NCI-H2196 (cell line): ENCODE data around the gene PDE4D.
"Not testable (repeated sequence)": the region's sequence is repeated elsewhere in the genome, so short reads cannot be mapped to it uniquely, and the experiment has no call there.

Source experiments
- DNase-seq: peaks from one replicate; lab custom pipeline; 2025; ENCODE audit not compliant: unreplicated experiment; lab: John Stamatoyannopoulos, UW

PDE4D gene

DNA sequence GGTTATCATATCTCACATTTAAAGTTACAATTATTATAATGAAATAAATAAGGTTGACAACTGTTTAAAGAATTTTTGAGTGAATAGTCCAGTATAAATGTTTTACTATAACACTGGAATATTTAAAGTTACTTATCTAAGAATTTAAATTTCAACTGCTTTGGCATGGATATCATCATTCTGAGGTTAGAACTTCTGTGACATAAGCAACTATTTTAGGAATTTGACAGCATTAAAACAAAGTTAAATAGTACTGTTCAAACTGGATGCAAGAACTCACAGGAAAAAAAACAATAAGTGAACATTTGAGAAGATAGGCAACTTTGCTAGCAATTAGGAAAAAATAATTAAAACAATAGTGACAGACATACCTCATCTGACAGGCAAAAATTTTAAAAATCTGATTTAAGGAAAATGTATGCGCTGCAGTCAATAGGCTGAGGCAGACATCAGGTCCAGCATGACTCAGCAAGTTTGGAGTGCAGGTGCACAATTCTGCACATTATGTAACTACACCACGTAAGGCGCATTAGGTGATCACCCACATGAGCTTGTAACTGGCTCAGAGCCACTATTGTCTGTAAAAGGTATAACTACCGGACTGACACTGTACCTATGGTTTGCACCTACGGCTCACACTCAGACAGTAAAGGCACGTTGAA lies 180.6 kb downstream of the PDE4D start:
- peak; percentile 1 for DNase-seq

DNA sequence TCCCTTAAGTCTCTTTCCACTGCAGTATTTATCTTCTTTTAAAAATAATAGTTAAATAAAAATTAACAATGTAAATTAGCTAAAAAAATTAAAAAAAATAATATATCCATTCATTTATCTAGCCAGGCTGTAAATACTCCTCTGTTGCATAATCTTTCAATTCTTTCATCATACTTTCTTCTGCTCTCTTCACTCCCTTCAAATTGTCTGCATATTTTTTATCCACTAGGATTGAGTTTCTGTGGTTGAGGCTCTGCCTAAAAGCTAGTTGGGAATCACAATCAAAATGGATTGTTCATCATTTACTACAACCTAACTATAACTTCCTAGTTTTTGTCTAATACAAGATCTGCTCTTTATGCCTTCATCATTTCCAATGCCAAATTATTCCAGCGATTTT lies 182.2 kb downstream of the PDE4D start:
- DNase-seq = no peak

DNA sequence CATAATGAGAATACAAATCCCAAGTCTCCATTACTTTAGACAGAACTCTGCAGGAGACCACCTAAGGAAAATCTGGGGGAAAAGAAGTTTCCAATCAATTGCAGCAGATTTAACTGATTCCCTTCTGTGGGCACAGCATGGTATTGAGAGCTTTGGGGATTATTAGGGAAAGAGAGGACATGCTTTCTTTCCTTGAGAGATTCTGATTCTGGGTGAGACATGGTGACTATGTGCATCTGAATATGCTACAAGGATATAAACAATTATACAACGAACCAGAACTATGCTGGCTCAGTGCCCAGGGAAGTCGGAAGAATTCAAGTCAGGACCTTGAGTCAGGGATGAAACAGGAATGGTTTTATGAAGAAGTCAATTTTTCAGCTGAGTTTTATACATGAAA lies 183.7 kb downstream of the PDE4D start:
- DNase-seq = no peak

DNA sequence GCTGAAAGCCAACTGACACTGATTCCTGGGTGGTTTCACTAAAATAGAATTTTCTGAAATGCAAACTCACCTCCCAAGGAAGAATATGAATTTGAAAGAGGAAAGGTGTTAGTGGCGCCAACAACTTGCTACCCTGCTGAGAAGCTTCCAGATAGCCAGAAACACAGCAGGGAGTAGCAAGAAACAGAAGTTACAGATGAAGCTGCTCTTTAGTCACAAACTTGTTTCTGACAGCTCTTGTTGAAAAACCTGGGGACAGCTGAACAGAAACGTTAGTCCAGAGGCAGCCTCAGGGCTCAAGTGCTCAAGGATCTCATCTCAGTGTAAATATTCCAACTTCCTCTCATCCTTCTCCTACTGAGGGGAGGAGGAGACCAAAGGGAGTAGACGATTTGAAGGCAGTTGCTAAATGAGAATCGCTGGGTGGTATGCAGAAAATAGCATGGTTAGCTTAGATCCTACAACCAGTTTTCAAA lies 184.1 kb downstream of the PDE4D start:
- DNase-seq = no peak

DNA sequence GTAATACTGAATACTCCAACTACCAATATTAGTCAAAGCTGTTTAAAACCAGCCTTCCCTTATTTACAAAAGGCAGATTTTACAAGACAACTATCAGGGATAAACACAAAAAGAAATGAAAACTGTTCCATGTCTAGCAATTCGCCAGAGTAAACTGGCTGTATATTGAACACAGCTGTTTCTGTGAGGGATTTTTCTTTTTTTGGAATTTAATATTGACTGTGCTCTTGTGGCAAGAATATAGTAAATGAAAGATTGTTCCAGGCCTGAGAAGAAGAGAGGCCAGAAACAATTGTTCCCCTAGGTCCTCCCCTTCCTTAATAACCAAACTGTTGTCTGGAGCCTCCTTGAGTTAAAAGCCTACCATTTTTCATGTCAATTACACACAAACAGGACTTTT lies 188.6 kb downstream of the PDE4D start:
- DNase-seq = no peak

- DNase-seq = no peak
Measured at GRCh38 chr5:59703789-59704188, 189.7 kb downstream of the PDE4D start.

GRCh38 chr5:59698207-59699178 lies 195.0 kb downstream of the PDE4D start:
- no peak for DNase-seq

- DNase-seq = no peak
Measured at GRCh38 chr5:59694411-59694810, 199.1 kb downstream of the PDE4D start.

GRCh38 chr5:59693492-59694309 lies 199.8 kb downstream of the PDE4D start:
- no peak for DNase-seq

DNA sequence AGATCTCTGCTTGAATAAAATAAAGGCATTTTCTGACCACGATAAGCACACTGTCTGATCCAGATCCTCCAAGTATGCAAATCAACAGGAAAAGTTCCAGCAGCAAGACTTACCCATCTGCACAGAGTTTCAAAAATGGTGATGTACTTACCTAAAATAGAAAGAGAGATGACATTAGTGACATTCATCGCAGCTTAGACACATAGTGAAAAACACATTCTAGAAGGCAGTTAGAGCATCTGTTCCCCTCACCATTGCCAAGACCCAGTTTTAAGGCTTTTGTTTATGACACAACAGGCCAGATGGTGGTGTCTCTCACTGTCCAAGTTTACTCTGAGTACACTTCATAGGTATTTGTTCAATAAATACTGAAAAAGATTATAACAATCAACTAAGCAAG lies 207.7 kb downstream of the PDE4D start:
- DNase-seq = no peak

- no peak for DNase-seq
Measured at GRCh38 chr5:59685191-59685530, 208.4 kb downstream of the PDE4D start.

DNA sequence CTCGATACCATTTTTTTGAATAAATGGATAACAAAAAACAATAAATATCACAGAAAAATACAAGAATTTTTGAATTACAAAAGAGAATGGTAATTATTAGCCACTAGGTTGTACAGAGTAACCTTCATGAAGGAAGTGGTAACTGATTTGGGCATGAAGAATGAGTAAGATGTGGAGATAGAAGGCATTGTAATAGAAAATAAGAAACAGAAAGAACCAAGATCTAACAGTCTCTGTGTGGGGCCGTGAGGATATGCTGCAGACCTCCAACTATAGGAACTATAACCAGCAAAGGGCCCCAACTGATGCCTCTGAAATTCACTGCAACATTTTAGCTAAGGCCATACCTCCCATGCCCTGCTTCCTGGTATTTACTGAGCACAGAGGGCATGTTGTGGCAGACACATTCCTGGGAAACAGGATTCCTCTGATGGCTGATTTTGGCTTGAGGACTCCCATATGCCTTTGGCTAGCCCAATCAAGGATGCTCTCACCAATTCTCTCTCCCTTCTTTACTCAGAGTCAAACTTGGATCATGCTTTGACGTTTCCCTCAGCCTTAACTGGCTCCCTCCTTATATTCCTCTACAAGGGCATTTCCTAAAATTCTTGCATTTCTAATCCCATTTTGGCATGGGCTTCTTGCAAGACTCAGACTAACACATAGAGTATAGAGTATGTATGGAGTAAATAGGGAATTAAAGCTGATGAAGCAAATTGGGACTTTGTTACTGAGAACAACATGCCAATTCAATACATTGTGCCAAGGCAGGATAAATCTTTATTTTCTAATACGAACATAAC lies 208.9 kb downstream of the PDE4D start:
- no peak for DNase-seq

DNA sequence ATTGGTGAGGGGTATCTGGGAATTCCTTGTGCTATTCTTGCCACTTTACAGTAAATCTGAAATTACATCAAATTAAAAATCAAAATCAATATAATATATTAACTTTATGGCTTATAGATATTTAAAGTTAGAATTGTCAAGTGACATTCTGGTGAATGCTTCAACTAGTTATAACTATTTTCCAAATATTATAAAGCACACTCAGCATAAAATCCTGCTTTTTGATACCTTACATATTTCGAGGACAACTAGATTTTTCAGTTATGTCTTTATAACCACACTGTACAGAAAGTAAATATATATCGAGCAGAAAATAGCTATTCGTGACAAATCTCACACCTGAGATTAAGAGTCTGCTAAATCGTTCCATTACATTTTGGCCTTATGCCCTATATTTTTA lies 210.2 kb downstream of the PDE4D start:
- DNase-seq = no peak

DNA sequence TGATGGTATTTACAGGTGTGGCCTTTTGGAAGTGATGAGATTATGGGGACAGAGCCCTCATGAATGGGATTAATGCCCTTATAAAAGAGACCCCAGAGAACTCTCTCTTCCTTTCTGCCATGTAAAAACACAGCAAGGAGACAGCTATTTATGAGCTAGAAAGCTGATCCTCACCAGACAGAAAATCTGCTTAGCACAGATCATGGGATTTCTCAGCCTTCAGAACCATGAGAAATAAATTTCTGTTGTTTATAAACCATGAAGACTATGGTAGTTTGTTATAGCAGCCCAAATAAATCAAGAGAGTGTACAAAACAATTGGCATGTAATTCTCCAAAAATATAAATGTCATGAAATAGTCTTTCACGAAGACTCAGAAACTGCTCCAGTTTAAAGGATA lies 211.0 kb downstream of the PDE4D start:
- DNase-seq = no peak

DNA sequence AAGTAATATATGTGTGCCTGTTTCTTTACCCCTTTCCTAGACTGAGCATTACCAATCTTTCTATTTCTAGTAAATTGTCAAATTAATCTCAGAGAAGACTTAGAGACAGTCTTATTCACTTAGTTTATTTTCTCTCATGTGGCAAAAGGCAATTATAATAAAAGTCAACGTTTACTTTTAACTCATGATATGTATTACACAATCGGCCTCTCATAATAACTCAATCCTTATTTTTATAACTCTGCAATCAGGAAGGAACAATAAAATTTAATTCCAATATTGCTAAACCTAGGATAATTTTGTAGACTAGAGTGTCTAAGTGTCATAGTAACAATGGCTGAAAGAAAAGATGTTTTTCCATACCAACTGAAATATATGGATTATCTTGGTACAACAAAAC lies 214.6 kb downstream of the PDE4D start:
- DNase-seq = no peak

DNA sequence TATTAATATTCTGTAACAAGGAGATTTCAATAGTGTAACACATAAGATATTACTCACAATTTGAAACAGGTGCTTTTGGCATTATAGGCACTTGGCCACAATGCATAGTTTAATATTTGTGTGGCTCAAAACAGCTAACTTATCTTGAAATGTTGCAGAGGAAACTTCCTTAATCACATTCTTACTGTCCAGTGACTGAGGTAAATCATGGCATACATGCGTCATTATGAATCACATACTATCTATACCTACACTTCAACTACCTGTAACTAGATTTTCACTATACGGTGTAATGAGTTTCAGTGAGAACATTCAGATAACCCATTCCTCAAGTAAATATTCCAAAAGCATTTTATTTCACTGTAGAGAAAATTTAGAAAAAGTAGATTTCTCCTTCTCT lies 218.8 kb downstream of the PDE4D start:
- no peak for DNase-seq

GRCh38 chr5:59673438-59674058 lies 220.0 kb downstream of the PDE4D start:
- DNase-seq = peak; percentile 33

DNA sequence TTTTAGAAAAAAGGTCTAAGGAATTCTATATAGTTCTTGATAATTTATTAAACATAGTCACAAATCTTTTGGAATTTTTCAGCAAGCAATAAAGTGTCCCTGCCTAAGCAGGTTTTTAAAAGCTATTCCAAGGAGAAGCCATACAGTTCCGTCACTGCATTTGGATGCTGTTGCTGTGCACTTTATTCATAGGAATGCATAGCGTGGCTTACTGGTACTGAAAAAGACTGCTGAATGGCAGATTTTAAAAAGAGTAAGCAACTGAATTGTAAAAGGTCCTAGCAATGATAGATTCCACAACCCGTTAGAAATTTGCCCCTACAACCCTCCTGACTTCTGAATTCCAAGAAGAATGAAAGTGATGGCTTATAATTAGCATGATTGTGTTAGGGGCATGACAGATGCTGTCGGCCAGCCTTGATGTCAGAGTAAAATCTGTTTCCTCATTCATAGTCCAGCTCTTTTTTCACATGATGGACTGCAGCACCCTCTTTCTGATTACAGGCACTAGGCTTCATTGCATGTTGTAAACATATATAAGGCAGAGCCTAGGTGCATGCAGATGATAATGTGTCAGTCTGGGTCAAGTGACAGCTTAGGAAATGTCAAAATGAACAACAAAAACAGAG lies 227.0 kb downstream of the PDE4D start:
- no peak for DNase-seq

GRCh38 chr5:59665832-59666203 lies 227.7 kb downstream of the PDE4D start:
- not testable (repeated sequence) for DNase-seq
